Measurements from ENCODE around the gene C9orf50. TPM values are rescaled to one million over a fixed set of nuclear protein-coding genes. Genes with fewer than 3 reads are reported as not detected.

The C9orf50 gene
- total RNA-seq, 2 experiments from 2014 or later, result not detected

DNA sequence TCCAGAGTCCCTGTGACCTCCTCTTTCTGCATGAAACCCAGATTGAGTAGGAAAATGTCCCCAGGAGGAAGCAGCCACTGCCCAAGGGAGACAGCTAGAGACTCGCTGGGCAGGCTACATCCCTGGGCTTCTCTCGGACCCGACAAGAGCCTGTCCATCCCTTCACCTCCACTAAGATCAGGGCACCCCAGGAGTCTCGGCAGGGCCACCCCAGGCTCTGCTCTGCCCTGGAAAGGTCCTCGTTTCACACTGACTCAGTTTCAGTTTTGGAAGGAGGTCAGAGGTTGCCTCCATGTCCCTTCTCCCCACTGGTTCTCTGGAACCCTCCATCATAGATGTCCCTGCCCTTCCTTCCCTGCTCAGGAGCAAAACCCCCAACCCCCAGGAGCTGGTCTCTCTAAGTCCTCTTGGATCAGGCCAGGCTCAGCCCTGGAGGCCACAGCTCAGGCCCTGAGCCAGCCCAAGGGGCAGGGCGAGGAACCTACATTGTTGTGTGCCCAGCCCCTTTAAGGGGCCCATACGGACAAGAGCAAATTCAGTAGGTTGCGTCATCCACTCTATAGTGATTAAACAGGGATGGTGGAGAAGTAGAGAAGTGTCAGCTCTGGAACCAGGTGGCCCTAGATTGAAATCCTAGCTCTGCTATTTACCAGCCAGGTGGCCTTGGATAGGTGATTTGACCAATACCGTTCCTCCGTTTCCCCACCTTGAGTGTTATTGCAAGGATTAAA is 37.4 kb downstream of the C9orf50 start:
- Histone ChIP-seq H3K4me1 (ENCODE audit: insufficient read depth, low read length) (peaks cover 73% of the 10 kb centered on the region), H3K27me3 (ENCODE audit: control insufficient read depth in 1 of 2, insufficient read depth in 2 of 2, low read length in 2 of 2) (no peaks in the 10 kb centered on the region), H3K27ac (ENCODE audit: low read depth in 1 of 2, low read length in 2 of 2) (no peak overlapping the region), H3K4me3 (ENCODE audit: low read length) (no peak overlapping the region), H3K9me3 (ENCODE audit: control insufficient read depth in 1 of 2, insufficient read depth in 1 of 2, low read length in 2 of 2) (peaks cover 0 to 3% of the 10 kb centered on the region in 2 experiments), H3K36me3 (ENCODE audit: insufficient read depth, low read length) (no peaks in the 10 kb centered on the region)
- Mint-ChIP-seq H3K36me3 (ENCODE audit: low read depth) (no peaks in the 10 kb centered on the region), H3K9me3 (no peaks in the 10 kb centered on the region), H3K4me3 (no peak overlapping the region), H3K4me1 (ENCODE audit: low read depth) (peaks cover 69% of the 10 kb centered on the region), H3K27ac (peak overlapping the region; percentile 27), H3K27me3 (no peaks in the 10 kb centered on the region)
- DNase-seq (no peak), ATAC-seq (ENCODE audit: poor library complexity) (no peak)
- ChIA-PET CTCF (interaction anchor here (1.2 kb wide), 1 partner anchor 28 kb away, joined by 6 read pairs; no protein-coding TSS in a partner anchor), POLR2A (interaction anchor here (1.4 to 2.2 kb wide), 4 partner anchors 13 to 443 kb away, joined by 4 to 9 read pairs (median 8); partner anchors contain the start of gene IER5L)
- TF ChIP-seq, protein P1, sequence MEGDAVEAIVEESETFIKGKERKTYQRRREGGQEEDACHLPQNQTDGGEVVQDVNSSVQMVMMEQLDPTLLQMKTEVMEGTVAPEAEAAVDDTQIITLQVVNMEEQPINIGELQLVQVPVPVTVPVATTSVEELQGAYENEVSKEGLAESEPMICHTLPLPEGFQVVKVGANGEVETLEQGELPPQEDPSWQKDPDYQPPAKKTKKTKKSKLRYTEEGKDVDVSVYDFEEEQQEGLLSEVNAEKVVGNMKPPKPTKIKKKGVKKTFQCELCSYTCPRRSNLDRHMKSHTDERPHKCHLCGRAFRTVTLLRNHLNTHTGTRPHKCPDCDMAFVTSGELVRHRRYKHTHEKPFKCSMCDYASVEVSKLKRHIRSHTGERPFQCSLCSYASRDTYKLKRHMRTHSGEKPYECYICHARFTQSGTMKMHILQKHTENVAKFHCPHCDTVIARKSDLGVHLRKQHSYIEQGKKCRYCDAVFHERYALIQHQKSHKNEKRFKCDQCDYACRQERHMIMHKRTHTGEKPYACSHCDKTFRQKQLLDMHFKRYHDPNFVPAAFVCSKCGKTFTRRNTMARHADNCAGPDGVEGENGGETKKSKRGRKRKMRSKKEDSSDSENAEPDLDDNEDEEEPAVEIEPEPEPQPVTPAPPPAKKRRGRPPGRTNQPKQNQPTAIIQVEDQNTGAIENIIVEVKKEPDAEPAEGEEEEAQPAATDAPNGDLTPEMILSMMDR (IDR thresholded peaks at IDR 0.05), result no peak
- intact Hi-C loops (cut with DNase I, micrococcal nuclease), result loop anchor here in 1 of 2 experiments (10.0 kb wide), 1 partner anchor 89 kb away; no protein-coding TSS in a partner anchor

DNA sequence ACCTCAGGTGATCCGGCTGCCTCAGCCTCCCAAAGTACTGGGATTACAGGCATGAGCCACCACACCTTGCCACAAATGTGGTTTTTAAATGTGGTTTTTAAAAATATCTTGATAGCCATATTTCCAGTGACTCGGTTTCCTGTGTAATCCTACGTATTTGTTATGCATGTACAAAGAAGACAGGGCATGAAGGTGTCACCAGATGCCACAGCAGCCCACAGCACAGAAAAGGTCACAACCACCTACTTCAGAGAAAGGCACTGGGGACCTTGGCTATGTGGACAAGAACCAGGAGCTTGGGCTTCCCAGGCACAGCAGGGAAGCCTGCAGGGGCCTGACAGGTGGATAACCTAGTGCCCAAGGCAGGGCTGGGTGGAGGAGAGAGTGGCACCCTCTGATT is 38.0 kb downstream of the C9orf50 start:
- DNase-seq (peak in 1 of 14 experiments; percentile 58), ATAC-seq (ENCODE audit: poor library complexity) (no peak)
- Histone ChIP-seq H3K4me3 (ENCODE audit: low read length) (no peak overlapping the region), H3K36me3 (ENCODE audit: insufficient read depth, low read length) (no peaks in the 10 kb centered on the region), H3K4me1 (ENCODE audit: insufficient read depth, low read length) (peaks cover 73% of the 10 kb centered on the region), H3K27ac (ENCODE audit: low read depth in 1 of 2, low read length in 2 of 2) (no peak overlapping the region), H3K9me3 (ENCODE audit: control insufficient read depth in 1 of 2, insufficient read depth in 1 of 2, low read length in 2 of 2) (peaks cover 0 to 3% of the 10 kb centered on the region in 2 experiments), H3K27me3 (ENCODE audit: control insufficient read depth in 1 of 2, insufficient read depth in 2 of 2, low read length in 2 of 2) (no peaks in the 10 kb centered on the region)
- TF ChIP-seq, protein P1 (IDR thresholded peaks at IDR 0.05), result no peak
- no peaks in the 10 kb centered on the region for H3K27me3 Mint-ChIP-seq
- peaks cover 74% of the 10 kb centered on the region for H3K4me1 Mint-ChIP-seq (ENCODE audit: low read depth)
- ChIA-PET CTCF (no interaction called here), POLR2A (no interaction called here)
- no peaks in the 10 kb centered on the region for H3K9me3 Mint-ChIP-seq
- H3K36me3 Mint-ChIP-seq (ENCODE audit: low read depth), result no peaks in the 10 kb centered on the region
- intact Hi-C loops (cut with DNase I, micrococcal nuclease), result loop anchor here in 1 of 2 experiments (10.0 kb wide), 1 partner anchor 88 kb away; no protein-coding TSS in a partner anchor
- no peak overlapping the region for H3K4me3 Mint-ChIP-seq
- peak overlapping the region; percentile 27 for H3K27ac Mint-ChIP-seq

DNA sequence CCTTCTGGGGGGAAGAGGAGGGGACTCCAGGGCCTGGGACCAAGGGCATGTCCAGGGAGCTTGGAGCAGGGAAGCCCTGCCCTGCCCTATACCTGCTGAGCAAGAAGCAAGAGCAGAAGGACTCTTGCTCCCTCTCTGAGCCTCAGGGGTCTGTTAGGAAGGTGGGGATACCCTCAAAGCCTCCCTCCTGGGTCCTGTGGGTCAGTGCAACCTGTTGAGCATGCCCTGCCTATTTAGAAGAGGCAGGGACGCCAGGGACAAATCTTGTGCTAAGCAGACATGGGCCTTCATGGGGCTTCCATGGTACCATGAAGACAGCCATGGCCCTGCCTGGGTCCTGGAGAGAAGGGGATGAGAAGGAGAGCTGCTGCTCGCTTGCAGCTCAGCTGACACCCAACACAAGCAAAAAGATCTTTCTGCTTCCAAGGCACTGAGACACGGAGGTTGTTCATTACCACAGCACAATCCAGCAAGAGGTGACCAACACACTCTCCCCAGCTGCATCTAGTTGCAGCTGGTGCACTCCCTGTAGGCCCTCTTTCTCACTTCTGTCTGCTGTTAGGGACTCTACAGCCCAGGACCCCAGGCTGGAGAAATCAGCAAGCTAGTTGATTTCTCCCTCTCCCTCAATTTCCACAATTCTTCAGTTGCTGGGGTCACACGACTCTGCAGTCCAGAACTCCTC is 39.3 kb downstream of the C9orf50 start:
- Histone ChIP-seq H3K4me3 (ENCODE audit: low read length) (no peak overlapping the region), H3K4me1 (ENCODE audit: insufficient read depth, low read length) (peaks cover 70% of the 10 kb centered on the region), H3K36me3 (ENCODE audit: insufficient read depth, low read length) (no peaks in the 10 kb centered on the region), H3K9me3 (ENCODE audit: control insufficient read depth in 1 of 2, insufficient read depth in 1 of 2, low read length in 2 of 2) (peaks cover 0 to 3% of the 10 kb centered on the region in 2 experiments), H3K27me3 (ENCODE audit: control insufficient read depth in 1 of 2, insufficient read depth in 2 of 2, low read length in 2 of 2) (no peaks in the 10 kb centered on the region), H3K27ac (ENCODE audit: low read depth in 1 of 2, low read length in 2 of 2) (no peak overlapping the region)
- peaks cover 64% of the 10 kb centered on the region for H3K4me1 Mint-ChIP-seq (ENCODE audit: low read depth)
- intact Hi-C loops (cut with DNase I, micrococcal nuclease), result loop anchor here in 1 of 2 experiments (10.0 kb wide), 1 partner anchor 87 kb away; no protein-coding TSS in a partner anchor
- ATAC-seq (ENCODE audit: poor library complexity) (no peak), DNase-seq (no peak)
- H3K27ac Mint-ChIP-seq, result no peak overlapping the region
- no peaks in the 10 kb centered on the region for H3K27me3 Mint-ChIP-seq
- H3K9me3 Mint-ChIP-seq, result no peaks in the 10 kb centered on the region
- ChIA-PET CTCF (interaction anchor here (1.7 kb wide), 1 partner anchor 261 kb away, joined by 3 read pairs; no protein-coding TSS in a partner anchor), POLR2A (interaction anchor here (0.7 kb wide), 1 partner anchor 9 kb away, joined by 3 read pairs; no protein-coding TSS in a partner anchor)
- no peaks in the 10 kb centered on the region for H3K36me3 Mint-ChIP-seq (ENCODE audit: low read depth)
- H3K4me3 Mint-ChIP-seq, result no peak overlapping the region
- TF ChIP-seq, protein P1 (IDR thresholded peaks at IDR 0.05), result no peak
